ENCODE measurements around the gene PDGFRB.

- TF ChIP-seq NR3C1 (IDR thresholded peaks at IDR 0.05): no peak
- TF ChIP-seq CTCF (IDR thresholded peaks at IDR 0.05): no peak
- no peak for TF ChIP-seq ELK1 (IDR thresholded peaks at IDR 0.05; ENCODE audit: low read depth, low read length)
- TF ChIP-seq MAFK (IDR thresholded peaks at IDR 0.05; ENCODE audit: partially characterized antibody): no peak
- no peak for TF ChIP-seq PHF8 (IDR thresholded peaks at IDR 0.05; ENCODE audit: borderline replicate concordance, low read depth)
- TF ChIP-seq CBX8 (IDR thresholded peaks at IDR 0.05): no peak
- no peak for TF ChIP-seq PBX3 (IDR thresholded peaks at IDR 0.05)
- no peak for TF ChIP-seq EHMT2 (IDR thresholded peaks at IDR 0.05; ENCODE audit: low read depth)
- TF ChIP-seq TP53 (CRISPR knock-in tag; IDR thresholded peaks at IDR 0.05): no peak
- TF ChIP-seq EP300 (IDR thresholded peaks at IDR 0.05): no peak
- TF ChIP-seq POLR2A (IDR thresholded peaks at IDR 0.05; ENCODE audit: low read length): no peak
- no peak for TF ChIP-seq REST (IDR thresholded peaks at IDR 0.05)
Measured at GRCh38 chr5:150092159-150092787, 63.4 kb downstream of the PDGFRB start.

All from A549 (cell line).